ENCODE measurements around the gene TBX4. TPM values are rescaled to one million over a fixed set of nuclear protein-coding genes. Genes with fewer than 3 reads are reported as not detected.

The TBX4 gene
- total and polyA plus RNA-seq, 2 of the 13 experiments (the other 11 are each of a cell fraction or from before 2014, with no cell fraction given): 0.11 to 1.1 TPM

DNA sequence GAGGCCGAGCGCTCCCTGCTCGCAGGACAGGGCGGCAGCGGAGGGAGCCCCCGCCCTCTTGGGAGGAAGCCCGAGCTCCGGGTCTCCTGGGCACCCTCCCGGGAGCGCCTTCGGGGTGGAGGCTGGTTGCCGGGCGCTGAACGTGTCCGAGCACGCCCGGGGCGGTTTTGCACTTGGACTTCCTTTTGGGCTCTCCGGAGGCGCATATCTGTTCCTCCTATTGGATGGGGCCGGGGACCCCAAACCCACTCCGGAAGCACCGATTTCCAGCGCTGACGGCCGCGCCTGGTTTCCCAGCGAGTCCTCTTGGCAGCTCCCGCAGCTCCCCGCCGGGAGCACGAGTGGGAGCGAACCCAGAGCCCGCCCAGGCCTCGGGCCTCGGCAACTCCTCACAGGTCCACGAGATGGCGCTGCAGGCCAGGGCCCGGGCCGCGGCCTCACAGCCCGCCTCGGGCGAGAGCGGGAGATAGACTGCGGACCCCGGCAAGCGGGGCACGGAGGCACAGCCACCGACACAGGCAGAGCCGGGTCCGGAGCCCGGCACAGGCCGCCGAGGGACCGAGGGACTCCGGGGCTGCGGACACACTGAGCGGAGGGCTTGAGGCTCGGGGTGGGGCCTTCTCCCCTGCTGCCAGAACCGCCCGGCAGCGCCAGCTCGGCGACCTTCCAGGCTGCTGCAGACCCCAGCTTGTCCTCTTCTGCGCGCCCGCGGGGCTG, 39.9 kb upstream of the TBX4 start (continued):
- TF ChIP-seq ZNF616 (CRISPR knock-in tag; IDR thresholded peaks at IDR 0.05; ENCODE audit: low read depth): no peak; the same call in 1 of the 2 replicates
- TF ChIP-seq FOSL1 (CRISPR knock-in tag; IDR thresholded peaks at IDR 0.05; ENCODE audit: borderline replicate concordance): no peak
- TF ChIP-seq, protein P1, sequence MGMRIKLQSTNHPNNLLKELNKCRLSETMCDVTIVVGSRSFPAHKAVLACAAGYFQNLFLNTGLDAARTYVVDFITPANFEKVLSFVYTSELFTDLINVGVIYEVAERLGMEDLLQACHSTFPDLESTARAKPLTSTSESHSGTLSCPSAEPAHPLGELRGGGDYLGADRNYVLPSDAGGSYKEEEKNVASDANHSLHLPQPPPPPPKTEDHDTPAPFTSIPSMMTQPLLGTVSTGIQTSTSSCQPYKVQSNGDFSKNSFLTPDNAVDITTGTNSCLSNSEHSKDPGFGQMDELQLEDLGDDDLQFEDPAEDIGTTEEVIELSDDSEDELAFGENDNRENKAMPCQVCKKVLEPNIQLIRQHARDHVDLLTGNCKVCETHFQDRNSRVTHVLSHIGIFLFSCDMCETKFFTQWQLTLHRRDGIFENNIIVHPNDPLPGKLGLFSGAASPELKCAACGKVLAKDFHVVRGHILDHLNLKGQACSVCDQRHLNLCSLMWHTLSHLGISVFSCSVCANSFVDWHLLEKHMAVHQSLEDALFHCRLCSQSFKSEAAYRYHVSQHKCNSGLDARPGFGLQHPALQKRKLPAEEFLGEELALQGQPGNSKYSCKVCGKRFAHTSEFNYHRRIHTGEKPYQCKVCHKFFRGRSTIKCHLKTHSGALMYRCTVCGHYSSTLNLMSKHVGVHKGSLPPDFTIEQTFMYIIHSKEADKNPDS (CRISPR knock-in tag; IDR thresholded peaks at IDR 0.05): no peak
- TF ChIP-seq RARA (CRISPR knock-in tag; IDR thresholded peaks at IDR 0.05): peak; percentile 42
- no peak for TF ChIP-seq U2AF2 (IDR thresholded peaks at IDR 0.05; ENCODE audit: low read depth, low read length)
- no peak for TF ChIP-seq ZNF335 (CRISPR knock-in tag; IDR thresholded peaks at IDR 0.05)
- peak; percentile 61; the same call in 1 of the 2 replicates for TF ChIP-seq ZNF672 (CRISPR knock-in tag; IDR thresholded peaks at IDR 0.05)
- peak; percentile 84 for TF ChIP-seq GATAD2A (CRISPR knock-in tag; IDR thresholded peaks at IDR 0.05)
- 0 out of 2 replicates have a peak, but pooled peaks have one; percentile 57 for TF ChIP-seq NAIF1 (CRISPR knock-in tag; IDR thresholded peaks at IDR 0.05; ENCODE audit: borderline replicate concordance)
- TF ChIP-seq, protein P2, sequence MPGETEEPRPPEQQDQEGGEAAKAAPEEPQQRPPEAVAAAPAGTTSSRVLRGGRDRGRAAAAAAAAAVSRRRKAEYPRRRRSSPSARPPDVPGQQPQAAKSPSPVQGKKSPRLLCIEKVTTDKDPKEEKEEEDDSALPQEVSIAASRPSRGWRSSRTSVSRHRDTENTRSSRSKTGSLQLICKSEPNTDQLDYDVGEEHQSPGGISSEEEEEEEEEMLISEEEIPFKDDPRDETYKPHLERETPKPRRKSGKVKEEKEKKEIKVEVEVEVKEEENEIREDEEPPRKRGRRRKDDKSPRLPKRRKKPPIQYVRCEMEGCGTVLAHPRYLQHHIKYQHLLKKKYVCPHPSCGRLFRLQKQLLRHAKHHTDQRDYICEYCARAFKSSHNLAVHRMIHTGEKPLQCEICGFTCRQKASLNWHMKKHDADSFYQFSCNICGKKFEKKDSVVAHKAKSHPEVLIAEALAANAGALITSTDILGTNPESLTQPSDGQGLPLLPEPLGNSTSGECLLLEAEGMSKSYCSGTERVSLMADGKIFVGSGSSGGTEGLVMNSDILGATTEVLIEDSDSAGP (CRISPR knock-in tag; IDR thresholded peaks at IDR 0.05; ENCODE audit: borderline replicate concordance): peak; percentile 96
- TF ChIP-seq, protein P3, sequence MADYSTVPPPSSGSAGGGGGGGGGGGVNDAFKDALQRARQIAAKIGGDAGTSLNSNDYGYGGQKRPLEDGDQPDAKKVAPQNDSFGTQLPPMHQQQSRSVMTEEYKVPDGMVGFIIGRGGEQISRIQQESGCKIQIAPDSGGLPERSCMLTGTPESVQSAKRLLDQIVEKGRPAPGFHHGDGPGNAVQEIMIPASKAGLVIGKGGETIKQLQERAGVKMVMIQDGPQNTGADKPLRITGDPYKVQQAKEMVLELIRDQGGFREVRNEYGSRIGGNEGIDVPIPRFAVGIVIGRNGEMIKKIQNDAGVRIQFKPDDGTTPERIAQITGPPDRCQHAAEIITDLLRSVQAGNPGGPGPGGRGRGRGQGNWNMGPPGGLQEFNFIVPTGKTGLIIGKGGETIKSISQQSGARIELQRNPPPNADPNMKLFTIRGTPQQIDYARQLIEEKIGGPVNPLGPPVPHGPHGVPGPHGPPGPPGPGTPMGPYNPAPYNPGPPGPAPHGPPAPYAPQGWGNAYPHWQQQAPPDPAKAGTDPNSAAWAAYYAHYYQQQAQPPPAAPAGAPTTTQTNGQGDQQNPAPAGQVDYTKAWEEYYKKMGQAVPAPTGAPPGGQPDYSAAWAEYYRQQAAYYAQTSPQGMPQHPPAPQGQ (CRISPR knock-in tag; IDR thresholded peaks at IDR 0.05; ENCODE audit: borderline replicate concordance): no peak
- TF ChIP-seq, protein P4, sequence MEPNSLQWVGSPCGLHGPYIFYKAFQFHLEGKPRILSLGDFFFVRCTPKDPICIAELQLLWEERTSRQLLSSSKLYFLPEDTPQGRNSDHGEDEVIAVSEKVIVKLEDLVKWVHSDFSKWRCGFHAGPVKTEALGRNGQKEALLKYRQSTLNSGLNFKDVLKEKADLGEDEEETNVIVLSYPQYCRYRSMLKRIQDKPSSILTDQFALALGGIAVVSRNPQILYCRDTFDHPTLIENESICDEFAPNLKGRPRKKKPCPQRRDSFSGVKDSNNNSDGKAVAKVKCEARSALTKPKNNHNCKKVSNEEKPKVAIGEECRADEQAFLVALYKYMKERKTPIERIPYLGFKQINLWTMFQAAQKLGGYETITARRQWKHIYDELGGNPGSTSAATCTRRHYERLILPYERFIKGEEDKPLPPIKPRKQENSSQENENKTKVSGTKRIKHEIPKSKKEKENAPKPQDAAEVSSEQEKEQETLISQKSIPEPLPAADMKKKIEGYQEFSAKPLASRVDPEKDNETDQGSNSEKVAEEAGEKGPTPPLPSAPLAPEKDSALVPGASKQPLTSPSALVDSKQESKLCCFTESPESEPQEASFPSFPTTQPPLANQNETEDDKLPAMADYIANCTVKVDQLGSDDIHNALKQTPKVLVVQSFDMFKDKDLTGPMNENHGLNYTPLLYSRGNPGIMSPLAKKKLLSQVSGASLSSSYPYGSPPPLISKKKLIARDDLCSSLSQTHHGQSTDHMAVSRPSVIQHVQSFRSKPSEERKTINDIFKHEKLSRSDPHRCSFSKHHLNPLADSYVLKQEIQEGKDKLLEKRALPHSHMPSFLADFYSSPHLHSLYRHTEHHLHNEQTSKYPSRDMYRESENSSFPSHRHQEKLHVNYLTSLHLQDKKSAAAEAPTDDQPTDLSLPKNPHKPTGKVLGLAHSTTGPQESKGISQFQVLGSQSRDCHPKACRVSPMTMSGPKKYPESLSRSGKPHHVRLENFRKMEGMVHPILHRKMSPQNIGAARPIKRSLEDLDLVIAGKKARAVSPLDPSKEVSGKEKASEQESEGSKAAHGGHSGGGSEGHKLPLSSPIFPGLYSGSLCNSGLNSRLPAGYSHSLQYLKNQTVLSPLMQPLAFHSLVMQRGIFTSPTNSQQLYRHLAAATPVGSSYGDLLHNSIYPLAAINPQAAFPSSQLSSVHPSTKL (CRISPR knock-in tag; IDR thresholded peaks at IDR 0.05): peak; percentile 51; the same call in 1 of the 2 replicates
- TF ChIP-seq ARID2 (CRISPR knock-in tag; IDR thresholded peaks at IDR 0.05; ENCODE audit: borderline replicate concordance): 0 out of 2 replicates have a peak, but pooled peaks have one; percentile 69
- no peak for TF ChIP-seq FOXK1 (CRISPR knock-in tag; IDR thresholded peaks at IDR 0.05; ENCODE audit: borderline replicate concordance, low read depth)
- peak; percentile 86; the same call in 1 of the 2 replicates for TF ChIP-seq HOXA5 (CRISPR knock-in tag; IDR thresholded peaks at IDR 0.05)
- peak; percentile 19; the same call in 1 of the 2 replicates for TF ChIP-seq FOXJ3 (CRISPR knock-in tag; IDR thresholded peaks at IDR 0.05; ENCODE audit: borderline replicate concordance)
- no peak for TF ChIP-seq ZFP36L2 (CRISPR knock-in tag; IDR thresholded peaks at IDR 0.05)
- no peak; the same call in 1 of the 2 replicates for TF ChIP-seq ZNF296 (CRISPR knock-in tag; conservative IDR thresholded peaks at IDR 0.05)
- peak; percentile 91 for TF ChIP-seq ZSCAN30 (CRISPR knock-in tag; IDR thresholded peaks at IDR 0.05)
- peak; percentile 82; the same call in 1 of the 2 replicates for TF ChIP-seq SMAD3 (CRISPR knock-in tag; IDR thresholded peaks at IDR 0.05)

All from HepG2 (cell line).